ENCODE data around the gene PLEKHM1.

The PLEKHM1 gene

DNA sequence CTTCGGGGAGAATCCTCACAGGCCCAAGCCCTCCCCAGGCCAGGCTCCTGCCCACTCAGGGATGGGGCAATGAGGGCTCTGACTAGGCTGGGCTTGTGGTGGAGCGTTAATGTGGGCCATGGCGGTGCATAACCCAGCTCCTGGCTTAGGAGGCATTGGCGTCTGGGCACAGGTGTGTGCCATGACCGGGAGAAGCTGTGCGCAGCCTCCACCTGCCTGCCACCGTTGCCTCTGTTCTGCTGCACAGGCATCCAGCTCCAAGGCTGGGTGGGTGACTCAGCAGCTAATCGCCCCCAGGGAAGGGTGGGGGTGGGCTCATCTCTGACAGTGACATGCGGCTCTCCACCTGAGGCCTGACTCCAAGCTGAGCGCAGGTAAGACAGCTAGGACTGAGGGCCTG is 54.4 kb downstream of the PLEKHM1 start:
- no peaks in the 10 kb centered on the region for H3F3A ChIP-seq (ENCODE audit: low read depth)
- H2AFZ ChIP-seq (ENCODE audit: low read length) = no peak overlapping the region
- H3K4me1 ChIP-seq (ENCODE audit: insufficient read depth, low read length, poor library complexity, severe bottlenecking) = peaks cover 20% of the 10 kb centered on the region
- peaks cover 6% of the 10 kb centered on the region; the same call in 1 of the 2 replicates for H3K79me2 ChIP-seq (ENCODE audit: insufficient read depth, low read length)
- TF ChIP-seq, protein P1, sequence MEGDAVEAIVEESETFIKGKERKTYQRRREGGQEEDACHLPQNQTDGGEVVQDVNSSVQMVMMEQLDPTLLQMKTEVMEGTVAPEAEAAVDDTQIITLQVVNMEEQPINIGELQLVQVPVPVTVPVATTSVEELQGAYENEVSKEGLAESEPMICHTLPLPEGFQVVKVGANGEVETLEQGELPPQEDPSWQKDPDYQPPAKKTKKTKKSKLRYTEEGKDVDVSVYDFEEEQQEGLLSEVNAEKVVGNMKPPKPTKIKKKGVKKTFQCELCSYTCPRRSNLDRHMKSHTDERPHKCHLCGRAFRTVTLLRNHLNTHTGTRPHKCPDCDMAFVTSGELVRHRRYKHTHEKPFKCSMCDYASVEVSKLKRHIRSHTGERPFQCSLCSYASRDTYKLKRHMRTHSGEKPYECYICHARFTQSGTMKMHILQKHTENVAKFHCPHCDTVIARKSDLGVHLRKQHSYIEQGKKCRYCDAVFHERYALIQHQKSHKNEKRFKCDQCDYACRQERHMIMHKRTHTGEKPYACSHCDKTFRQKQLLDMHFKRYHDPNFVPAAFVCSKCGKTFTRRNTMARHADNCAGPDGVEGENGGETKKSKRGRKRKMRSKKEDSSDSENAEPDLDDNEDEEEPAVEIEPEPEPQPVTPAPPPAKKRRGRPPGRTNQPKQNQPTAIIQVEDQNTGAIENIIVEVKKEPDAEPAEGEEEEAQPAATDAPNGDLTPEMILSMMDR (conservative IDR thresholded peaks at IDR 0.05; ENCODE audit: low read length) = no peak
- no peak for TF ChIP-seq EZH2phosphoT487 (IDR thresholded peaks at IDR 0.05; ENCODE audit: borderline replicate concordance)
- H3K9me2 ChIP-seq (replicated peaks; ENCODE audit: low read depth, low read length) = no peaks in the 10 kb centered on the region
- H3K9ac ChIP-seq (ENCODE audit: low read depth, low read length, poor library complexity, severe bottlenecking) = no peak overlapping the region
- H3K36me3 ChIP-seq (ENCODE audit: insufficient read depth, low read length) = no peaks in the 10 kb centered on the region
- H3K4me3 ChIP-seq (ENCODE audit: low read length, poor library complexity, severe bottlenecking) = no peak overlapping the region
- H3K9me3 ChIP-seq (ENCODE audit: insufficient read depth, low read depth, low read length) = no peaks in the 10 kb centered on the region
- no peaks in the 10 kb centered on the region for H3K27me3 ChIP-seq (ENCODE audit: insufficient read depth, low read length, poor library complexity, severe bottlenecking)
- no peak overlapping the region for H3K4me2 ChIP-seq (ENCODE audit: low read depth, low read length, poor library complexity, severe bottlenecking)
- H4K20me1 ChIP-seq (ENCODE audit: insufficient read depth, low read length, poor library complexity, severe bottlenecking) = no peaks in the 10 kb centered on the region

DNA sequence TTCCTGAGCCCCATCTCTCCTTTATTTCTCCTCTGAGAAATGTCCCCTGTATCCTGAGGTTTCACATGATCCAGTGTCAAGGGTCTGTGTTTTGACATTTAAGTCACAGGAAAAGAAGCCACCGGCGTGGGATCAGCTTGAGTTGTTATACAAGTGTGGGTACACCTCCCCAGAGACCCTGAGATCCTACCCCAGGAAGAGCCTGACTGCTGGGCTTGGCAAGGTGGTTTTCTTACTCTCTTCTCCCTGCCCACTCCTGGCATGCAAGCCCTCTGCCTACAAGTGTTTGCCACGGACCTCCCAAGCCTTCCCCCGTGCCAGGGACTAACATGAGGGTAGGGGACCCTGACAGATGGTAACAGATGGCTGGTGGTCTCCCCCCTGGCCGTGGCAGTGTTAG is 55.0 kb downstream of the PLEKHM1 start:
- Histone ChIP-seq H3K4me2 (ENCODE audit: low read depth, low read length, poor library complexity, severe bottlenecking) (no peak overlapping the region), H3K9me2 (replicated peaks; ENCODE audit: low read depth, low read length) (no peaks in the 10 kb centered on the region), H3K9ac (ENCODE audit: low read depth, low read length, poor library complexity, severe bottlenecking) (no peak overlapping the region), H3K4me3 (ENCODE audit: low read length, poor library complexity, severe bottlenecking) (no peak overlapping the region), H4K20me1 (ENCODE audit: insufficient read depth, low read length, poor library complexity, severe bottlenecking) (no peaks in the 10 kb centered on the region), H3K27me3 (ENCODE audit: insufficient read depth, low read length, poor library complexity, severe bottlenecking) (no peaks in the 10 kb centered on the region), H3F3A (ENCODE audit: low read depth) (no peaks in the 10 kb centered on the region), H3K9me3 (ENCODE audit: insufficient read depth, low read depth, low read length) (no peaks in the 10 kb centered on the region), H2AFZ (ENCODE audit: low read length) (no peak overlapping the region), H3K79me2 (ENCODE audit: insufficient read depth, low read length) (peaks cover 12% of the 10 kb centered on the region; the same call in 1 of the 2 replicates), H3K36me3 (ENCODE audit: insufficient read depth, low read length) (no peaks in the 10 kb centered on the region), H3K4me1 (ENCODE audit: insufficient read depth, low read length, poor library complexity, severe bottlenecking) (peaks cover 13% of the 10 kb centered on the region)
- no peak for TF ChIP-seq EZH2phosphoT487 (IDR thresholded peaks at IDR 0.05; ENCODE audit: borderline replicate concordance)
- TF ChIP-seq, protein P1 (conservative IDR thresholded peaks at IDR 0.05; ENCODE audit: low read length) = no peak

DNA sequence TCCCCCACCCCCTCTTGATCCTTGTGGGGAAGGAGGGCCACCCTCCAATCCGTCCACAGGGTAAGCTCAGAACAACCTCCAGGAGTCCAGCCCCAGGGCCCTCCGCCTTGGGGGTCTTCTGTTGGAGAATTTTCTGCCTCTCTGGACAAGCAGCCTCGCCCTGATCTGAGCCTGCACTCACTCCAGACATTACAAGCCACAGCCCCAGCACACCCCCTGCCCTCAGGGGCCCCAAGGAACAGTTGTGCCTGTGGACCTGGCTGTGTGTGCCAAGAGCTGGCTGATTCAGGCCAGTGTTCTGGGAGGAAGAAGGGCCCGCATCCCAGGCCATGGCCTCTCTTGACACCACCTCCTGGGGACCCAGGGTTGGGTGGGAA is 57.4 kb downstream of the PLEKHM1 start:
- no peaks in the 10 kb centered on the region for H4K20me1 ChIP-seq (ENCODE audit: insufficient read depth, low read length, poor library complexity, severe bottlenecking)
- H3K27me3 ChIP-seq (ENCODE audit: insufficient read depth, low read length, poor library complexity, severe bottlenecking) = no peaks in the 10 kb centered on the region
- H3K9ac ChIP-seq (ENCODE audit: low read depth, low read length, poor library complexity, severe bottlenecking) = peak overlapping the region; percentile 89
- no peaks in the 10 kb centered on the region for H3K9me3 ChIP-seq (ENCODE audit: insufficient read depth, low read depth, low read length)
- no peak for TF ChIP-seq EZH2phosphoT487 (IDR thresholded peaks at IDR 0.05; ENCODE audit: borderline replicate concordance)
- TF ChIP-seq, protein P1 (conservative IDR thresholded peaks at IDR 0.05; ENCODE audit: low read length) = no peak
- no peaks in the 10 kb centered on the region for H3K36me3 ChIP-seq (ENCODE audit: insufficient read depth, low read length)
- H2AFZ ChIP-seq (ENCODE audit: low read length) = no peak overlapping the region
- no peaks in the 10 kb centered on the region for H3K9me2 ChIP-seq (replicated peaks; ENCODE audit: low read depth, low read length)
- peaks cover 15% of the 10 kb centered on the region; the same call in 1 of the 2 replicates for H3K79me2 ChIP-seq (ENCODE audit: insufficient read depth, low read length)
- peaks cover 6% of the 10 kb centered on the region for H3F3A ChIP-seq (ENCODE audit: low read depth)
- H3K4me1 ChIP-seq (ENCODE audit: insufficient read depth, low read length, poor library complexity, severe bottlenecking) = peaks cover 8% of the 10 kb centered on the region
- H3K4me3 ChIP-seq (ENCODE audit: low read length, poor library complexity, severe bottlenecking) = peak overlapping the region; percentile 78
- peak overlapping the region; percentile 85 for H3K4me2 ChIP-seq (ENCODE audit: low read depth, low read length, poor library complexity, severe bottlenecking)
